Measurements from ENCODE around the gene WDR33. TPM values are rescaled to one million over a fixed set of nuclear protein-coding genes. Genes with fewer than 3 reads are reported as not detected.
"Not testable (repeated sequence)": the region's sequence is repeated elsewhere in the genome, so short reads cannot be mapped to it uniquely, and the experiment has no call there.

Gene WDR33
- total RNA-seq, 2 experiments from 2014 or later: 70.7 to 96.6 TPM

GRCh38 chr2:127799926-127800325 is 11.0 kb downstream of the WDR33 start:
- TF ChIP-seq, protein P1, sequence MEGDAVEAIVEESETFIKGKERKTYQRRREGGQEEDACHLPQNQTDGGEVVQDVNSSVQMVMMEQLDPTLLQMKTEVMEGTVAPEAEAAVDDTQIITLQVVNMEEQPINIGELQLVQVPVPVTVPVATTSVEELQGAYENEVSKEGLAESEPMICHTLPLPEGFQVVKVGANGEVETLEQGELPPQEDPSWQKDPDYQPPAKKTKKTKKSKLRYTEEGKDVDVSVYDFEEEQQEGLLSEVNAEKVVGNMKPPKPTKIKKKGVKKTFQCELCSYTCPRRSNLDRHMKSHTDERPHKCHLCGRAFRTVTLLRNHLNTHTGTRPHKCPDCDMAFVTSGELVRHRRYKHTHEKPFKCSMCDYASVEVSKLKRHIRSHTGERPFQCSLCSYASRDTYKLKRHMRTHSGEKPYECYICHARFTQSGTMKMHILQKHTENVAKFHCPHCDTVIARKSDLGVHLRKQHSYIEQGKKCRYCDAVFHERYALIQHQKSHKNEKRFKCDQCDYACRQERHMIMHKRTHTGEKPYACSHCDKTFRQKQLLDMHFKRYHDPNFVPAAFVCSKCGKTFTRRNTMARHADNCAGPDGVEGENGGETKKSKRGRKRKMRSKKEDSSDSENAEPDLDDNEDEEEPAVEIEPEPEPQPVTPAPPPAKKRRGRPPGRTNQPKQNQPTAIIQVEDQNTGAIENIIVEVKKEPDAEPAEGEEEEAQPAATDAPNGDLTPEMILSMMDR (conservative IDR thresholded peaks at IDR 0.05; ENCODE audit: low read length): no peak
- no peak for TF ChIP-seq EZH2phosphoT487 (IDR thresholded peaks at IDR 0.05; ENCODE audit: borderline replicate concordance, low read depth, low read length)
- intact Hi-C loops (cut with micrococcal nuclease; ENCODE audit: unreplicated experiment): loop anchor here (10.0 kb wide), 1 partner anchor 415 kb away; the partner anchor contains the start of gene MAP3K2

DNA sequence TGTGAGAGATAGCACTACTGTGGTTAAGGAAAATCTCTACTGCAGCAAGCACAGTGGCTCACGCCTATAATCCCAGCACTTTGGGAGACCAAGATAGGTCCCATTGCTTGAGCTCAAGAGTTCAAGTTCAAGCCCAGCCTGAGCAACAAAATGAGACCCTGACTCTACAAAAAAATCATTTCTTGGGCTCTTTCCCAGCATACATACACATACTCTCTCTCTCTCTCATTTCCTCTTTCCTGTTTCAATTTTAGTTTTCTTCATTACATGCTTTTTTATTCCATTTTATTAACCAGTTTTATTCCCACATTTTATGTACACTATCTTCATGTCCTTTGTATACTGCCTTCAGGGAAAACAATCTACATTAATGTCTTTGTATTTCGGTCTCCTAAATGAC is 14.6 kb downstream of the WDR33 start:
- ChIA-PET CTCF (ENCODE audit: unreplicated experiment) (interaction anchor here (0.6 kb wide), 1 partner anchor 9 kb away, joined by 3 read pairs; no protein-coding TSS in a partner anchor), POLR2A (interaction anchor here (0.6 to 1.3 kb wide), 5 partner anchors 10 to 28 kb away, joined by 5 to 10 read pairs (median 6); no protein-coding TSS in a partner anchor)
- peaks cover 92% of the 10 kb centered on the region for H3K36me3 ChIP-seq (ENCODE audit: insufficient read depth, low read length)
- peaks cover 13% of the 10 kb centered on the region; the same call in 1 of the 2 replicates for H3K9me3 ChIP-seq (ENCODE audit: low read length)
- H2AFZ ChIP-seq (ENCODE audit: low read length): no peak overlapping the region
- no peak for TF ChIP-seq EZH2phosphoT487 (IDR thresholded peaks at IDR 0.05; ENCODE audit: borderline replicate concordance, low read depth, low read length)
- TF ChIP-seq, protein P1 (conservative IDR thresholded peaks at IDR 0.05; ENCODE audit: low read length): no peak
- DNase-seq (ENCODE audit: low spot score): no peak
- H3K4me2 ChIP-seq (ENCODE audit: low read length): peak overlapping the region; percentile 20
- BruUV-seq (replicated peaks): TSS peak; percentile 39
- intact Hi-C loops (cut with micrococcal nuclease; ENCODE audit: unreplicated experiment): no loop called here
- peak overlapping the region; percentile 12 for H3K27ac ChIP-seq (ENCODE audit: low read depth, low read length, poor library complexity, severe bottlenecking)
- H3K79me2 ChIP-seq (ENCODE audit: insufficient read depth, low read depth, low read length): peaks cover 100% of the 10 kb centered on the region
- H3K4me3 ChIP-seq (ENCODE audit: low read depth, low read length, poor library complexity, severe bottlenecking): no peak overlapping the region
- no peaks in the 10 kb centered on the region for H3K9me2 ChIP-seq (ENCODE audit: insufficient read depth, low read length)
- peaks cover 46% of the 10 kb centered on the region for H3K4me1 ChIP-seq (ENCODE audit: insufficient read depth, low read length, poor library complexity, severe bottlenecking)
- peaks cover 22% of the 10 kb centered on the region for H4K20me1 ChIP-seq (ENCODE audit: insufficient read depth, low read length)

More at GRCh38 chr2:127799926-127800325, 11.0 kb downstream of the WDR33 start:
- BruUV-seq (replicated peaks): TSS peak; percentile 0
- peaks cover 17% of the 10 kb centered on the region; the same call in 1 of the 2 replicates for H3K9me3 ChIP-seq (ENCODE audit: low read length)
- peaks cover 22% of the 10 kb centered on the region for H4K20me1 ChIP-seq (ENCODE audit: insufficient read depth, low read length)
- H3K36me3 ChIP-seq (ENCODE audit: insufficient read depth, low read length): peaks cover 98% of the 10 kb centered on the region
- POLR2A ChIA-PET: interaction anchor here (0.7 to 1.6 kb wide), 2 partner anchors 30 to 143 kb away, joined by 5 read pairs; no protein-coding TSS in a partner anchor
- no peaks in the 10 kb centered on the region for H3K9me2 ChIP-seq (ENCODE audit: insufficient read depth, low read length)
- peaks cover 50% of the 10 kb centered on the region for H3K4me1 ChIP-seq (ENCODE audit: insufficient read depth, low read length, poor library complexity, severe bottlenecking)
- no peak for DNase-seq (ENCODE audit: low spot score)
- H2AFZ ChIP-seq (ENCODE audit: low read length): no peak overlapping the region
- H3K4me2 ChIP-seq (ENCODE audit: low read length): 0 out of 2 replicates have a peak overlapping the region, but pooled peaks have one; percentile 3
- H3K79me2 ChIP-seq (ENCODE audit: insufficient read depth, low read depth, low read length): peaks cover 100% of the 10 kb centered on the region
- CTCF ChIA-PET (ENCODE audit: unreplicated experiment): interaction anchor here (1.0 kb wide), 1 partner anchor 8 kb away, joined by 3 read pairs; no protein-coding TSS in a partner anchor
- H3K4me3 ChIP-seq (ENCODE audit: low read depth, low read length, poor library complexity, severe bottlenecking): no peak overlapping the region
- no peak overlapping the region for H3K27ac ChIP-seq (ENCODE audit: low read depth, low read length, poor library complexity, severe bottlenecking)

DNA sequence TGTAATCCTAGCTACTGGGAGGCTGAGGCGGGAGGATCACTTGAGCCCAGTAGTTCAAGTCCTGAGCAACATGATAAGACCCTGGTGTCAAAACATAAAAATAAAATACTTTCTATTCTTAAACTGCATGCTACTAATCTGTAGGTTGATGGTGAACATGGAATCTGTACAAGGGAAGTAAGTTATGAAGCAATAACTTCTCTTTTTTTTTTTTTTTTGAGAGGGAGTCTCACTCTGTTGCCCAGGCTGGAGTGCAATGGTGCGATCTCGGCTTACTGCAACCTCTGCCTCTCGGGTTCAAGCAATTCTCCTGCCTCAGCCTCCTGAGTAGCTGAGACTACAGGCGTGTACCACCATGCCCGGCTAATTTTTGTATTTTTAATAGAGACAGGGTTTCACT is 16.1 kb downstream of the WDR33 start:
- H3K36me3 ChIP-seq (ENCODE audit: insufficient read depth, low read length): peaks cover 90% of the 10 kb centered on the region
- peaks cover 21% of the 10 kb centered on the region; the same call in 1 of the 2 replicates for H3K9me3 ChIP-seq (ENCODE audit: low read length)
- peaks cover 100% of the 10 kb centered on the region for H3K79me2 ChIP-seq (ENCODE audit: insufficient read depth, low read depth, low read length)
- H3K4me3 ChIP-seq (ENCODE audit: low read depth, low read length, poor library complexity, severe bottlenecking); BruUV-seq (replicated peaks); intact Hi-C loops (cut with micrococcal nuclease; ENCODE audit: unreplicated experiment); DNase-seq (ENCODE audit: low spot score); H3K27ac ChIP-seq (ENCODE audit: low read depth, low read length, poor library complexity, severe bottlenecking); H2AFZ ChIP-seq (ENCODE audit: low read length); H3K4me2 ChIP-seq (ENCODE audit: low read length); CTCF ChIA-PET (ENCODE audit: unreplicated experiment); H3K9me2 ChIP-seq (ENCODE audit: insufficient read depth, low read length): not testable (repeated sequence)
- H4K20me1 ChIP-seq (ENCODE audit: insufficient read depth, low read length): peaks cover 14% of the 10 kb centered on the region
- POLR2A ChIA-PET: interaction anchor here (0.6 to 1.2 kb wide), 5 partner anchors 10 to 439 kb away, joined by 3 to 6 read pairs (median 4); no protein-coding TSS in a partner anchor
- H3K4me1 ChIP-seq (ENCODE audit: insufficient read depth, low read length, poor library complexity, severe bottlenecking): peaks cover 32% of the 10 kb centered on the region

All from OCI-LY7 (cell line).